ENCODE measurements around the gene CBX6. TPM values are rescaled to one million over a fixed set of nuclear protein-coding genes. Genes with fewer than 3 reads are reported as not detected.

Gene CBX6
- total RNA-seq, 1 experiment from 2014 or later: 90.0 TPM

DNA sequence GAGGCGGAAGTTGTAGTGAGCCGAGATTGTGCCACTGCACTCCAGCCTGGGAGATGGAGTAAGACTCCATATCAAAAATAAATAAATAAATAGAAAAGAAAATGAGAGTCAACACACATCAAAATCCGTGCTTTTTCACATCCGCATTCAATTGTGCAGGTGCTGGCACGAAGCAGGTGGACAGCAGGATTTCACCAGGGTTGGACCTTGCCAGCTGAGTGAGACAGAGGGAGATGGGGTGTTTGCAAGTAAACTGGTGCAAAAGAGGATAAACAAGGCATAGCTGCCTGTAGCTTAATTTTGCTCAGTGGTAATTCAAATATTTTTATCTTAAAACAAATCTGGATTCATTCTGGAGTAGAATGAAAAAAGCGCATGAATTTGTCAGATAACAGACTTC lies 54.8 kb downstream of the CBX6 start:
- Histone ChIP-seq H2AFZ (ENCODE audit: low read depth, low read length, poor library complexity, severe bottlenecking) (no peak overlapping the region), H3K4me1 (ENCODE audit: control insufficient read depth in 1 of 2, insufficient read depth in 2 of 2, low read length in 2 of 2) (no peaks in the 10 kb centered on the region), H3K9me3 (ENCODE audit: control insufficient read depth in 1 of 2, insufficient read depth in 1 of 2, low read depth in 1 of 2, low read length in 2 of 2) (no peaks in the 10 kb centered on the region), H3K79me2 (ENCODE audit: insufficient read depth, low read length) (no peaks in the 10 kb centered on the region), H3K36me3 (ENCODE audit: control insufficient read depth in 1 of 2, insufficient read depth in 2 of 2, low read length in 2 of 2) (no peaks in the 10 kb centered on the region), H3K4me3 (replicated peaks in 1 of 2; ENCODE audit: low read depth in 1 of 2, low read length in 2 of 2) (no peak overlapping the region), H4K20me1 (ENCODE audit: insufficient read depth) (no peaks in the 10 kb centered on the region), H3K4me2 (ENCODE audit: low read length) (no peak overlapping the region), H3K27me3 (ENCODE audit: insufficient read depth, low read length) (peaks cover 10% of the 10 kb centered on the region; the same call in 1 of the 2 replicates), H3K9ac (ENCODE audit: low read length) (no peak overlapping the region), H3K9me2 (ENCODE audit: insufficient read depth) (no peaks in the 10 kb centered on the region), H3K27ac (ENCODE audit: low read depth, low read length) (no peak overlapping the region)
- DNase-seq (ENCODE audit: low read depth, low spot score): no peak
- intact Hi-C loops (cut with micrococcal nuclease): no loop called here
- ATAC-seq: no peak
- ChIA-PET CTCF (no interaction called here), RAD21 (ENCODE audit: low non-redundant PET in 1 of 2, low total read pairs in 2 of 2, uncharacterized antibody in 2 of 2, unreplicated experiment in 2 of 2) (no interaction called here), POLR2A (no interaction called here)
- BruUV-seq (replicated peaks): no TSS peak
- TF ChIP-seq RAD21 (IDR thresholded peaks at IDR 0.05; ENCODE audit: low read depth): no peak
- TF ChIP-seq CBX3 (IDR thresholded peaks at IDR 0.05; ENCODE audit: low read depth): no peak
- no peak for TF ChIP-seq SRF (IDR thresholded peaks at IDR 0.05; ENCODE audit: low read depth)
- no peak for TF ChIP-seq EGR1 (IDR thresholded peaks at IDR 0.05; ENCODE audit: low read depth)
- TF ChIP-seq SIN3A (IDR thresholded peaks at IDR 0.05; ENCODE audit: low read depth): no peak
- no peak for TF ChIP-seq REST (IDR thresholded peaks at IDR 0.05; ENCODE audit: low read depth)
- TF ChIP-seq ZFX (IDR thresholded peaks at IDR 0.05): no peak
- TF ChIP-seq MAX (IDR thresholded peaks at IDR 0.05): no peak
- no peak for TF ChIP-seq JUND (IDR thresholded peaks at IDR 0.05)
- no peak for TF ChIP-seq POLR2A (IDR thresholded peaks at IDR 0.05; ENCODE audit: borderline replicate concordance, extremely low read depth, insufficient read depth, insufficient read length)
- TF ChIP-seq FOSL1 (IDR thresholded peaks at IDR 0.05; ENCODE audit: low read depth): no peak
- TF ChIP-seq EZH2phosphoT487 (IDR thresholded peaks at IDR 0.05; ENCODE audit: borderline replicate concordance): no peak
- TF ChIP-seq POLR2AphosphoS5 (IDR thresholded peaks at IDR 0.05; ENCODE audit: low read depth, low read length): no peak
- TF ChIP-seq YY1 (IDR thresholded peaks at IDR 0.05; ENCODE audit: extremely low read depth, insufficient replicate concordance, low read depth, low read length): no peak

All from HCT116 (cell line).